ENCODE data around the gene GPR55. TPM values are rescaled to one million over a fixed set of nuclear protein-coding genes. Genes with fewer than 3 reads are reported as not detected.

The GPR55 gene
- total and polyA plus RNA-seq, 2 donors (not counting 3 experiments of a cell fraction or from before 2014, with no cell fraction given) = not detected

GRCh38 chr2:230898713-230899091 is 26.3 kb downstream of the GPR55 start:
- intact Hi-C loops (cut with micrococcal nuclease) = no loop called here
- H3K36me3 ChIP-seq (ENCODE audit: control insufficient read depth in 2 of 2, extremely low read depth in 1 of 2, insufficient read depth in 2 of 2, low read length in 2 of 2) = no peaks in the 10 kb centered on the region
- CTCF ChIA-PET = interaction anchor here (1.2 to 4.6 kb wide), 3 partner anchors 10 to 88 kb away, joined by 3 to 20 read pairs (median 3); no protein-coding TSS in a partner anchor
- H3K27ac ChIP-seq (ENCODE audit: insufficient read depth, low read depth, low read length) = no peak overlapping the region
- dilution Hi-C loops (cut with MboI; ENCODE audit: extremely low pct_ligation_motif_present, low sequenced_read_pairs) = no loop called here
- FAIRE-seq = no peak
- BruUV-seq (replicated peaks) = no TSS peak
- H4K20me1 ChIP-seq (replicated peaks; ENCODE audit: control insufficient read depth, extremely low read depth, insufficient read depth, low read length) = no peaks in the 10 kb centered on the region
- DNase-seq (ENCODE audit: low read depth, low spot score) = no peak
- no peak overlapping the region for H3K9ac ChIP-seq (replicated peaks; ENCODE audit: extremely low read depth, insufficient read depth, low read length)
- H3K79me2 ChIP-seq (ENCODE audit: control insufficient read depth, insufficient read depth, low read length) = no peaks in the 10 kb centered on the region
- H3K4me1 ChIP-seq (ENCODE audit: control insufficient read depth, extremely low read depth, insufficient read depth, low read length) = no peaks in the 10 kb centered on the region
- TF ChIP-seq POLR2AphosphoS5 (IDR thresholded peaks at IDR 0.05; ENCODE audit: insufficient read depth, low read depth, low read length) (no peak), GATA2 (IDR thresholded peaks at IDR 0.05; ENCODE audit: insufficient read depth, insufficient read length, low read depth, low read length) (no peak)
- POLR2A ChIA-PET = no interaction called here
- H3K27me3 ChIP-seq (ENCODE audit: control insufficient read depth in 2 of 2, insufficient read depth in 2 of 2, low read length in 2 of 2) = peaks cover 0 to 2% of the 10 kb centered on the region in 2 experiments
- H3K4me3 ChIP-seq (replicated peaks in 1 of 3; ENCODE audit: insufficient read depth in 1 of 3, low read depth in 1 of 3, low read length in 3 of 3) = no peak overlapping the region
- no peaks in the 10 kb centered on the region for H3K9me3 ChIP-seq (replicated peaks; ENCODE audit: control insufficient read depth, insufficient read depth, low read length)
- no peaks in the 10 kb centered on the region for H3K9me1 ChIP-seq (replicated peaks; ENCODE audit: control insufficient read depth, extremely low read depth, insufficient read depth, low read length)
- no peak overlapping the region for H3K4me2 ChIP-seq (ENCODE audit: insufficient read depth, low read length)
- H2AFZ ChIP-seq (ENCODE audit: low read depth, low read length) = no peak overlapping the region

GRCh38 chr2:230898016-230898712 is 26.9 kb downstream of the GPR55 start:
- H3K36me3 ChIP-seq (ENCODE audit: control insufficient read depth in 2 of 2, extremely low read depth in 1 of 2, insufficient read depth in 2 of 2, low read length in 2 of 2) = no peaks in the 10 kb centered on the region
- no peak for DNase-seq (ENCODE audit: low read depth, low spot score)

More at GRCh38 chr2:230898016-230898712, 26.9 kb downstream of the GPR55 start:
- no peak overlapping the region for H3K4me3 ChIP-seq (replicated peaks in 1 of 3; ENCODE audit: insufficient read depth in 1 of 3, low read depth in 1 of 3, low read length in 3 of 3)
- dilution Hi-C loops (cut with MboI; ENCODE audit: extremely low pct_ligation_motif_present, low sequenced_read_pairs) (no loop called here), intact Hi-C loops (cut with micrococcal nuclease) (no loop called here)
- H3K4me2 ChIP-seq (ENCODE audit: insufficient read depth, low read length) = no peak overlapping the region
- FAIRE-seq = no peak
- no peaks in the 10 kb centered on the region for H3K9me1 ChIP-seq (replicated peaks; ENCODE audit: control insufficient read depth, extremely low read depth, insufficient read depth, low read length)
- no peak overlapping the region for H3K9ac ChIP-seq (replicated peaks; ENCODE audit: extremely low read depth, insufficient read depth, low read length)
- POLR2A ChIA-PET = no interaction called here
- H3K79me2 ChIP-seq (ENCODE audit: control insufficient read depth, insufficient read depth, low read length) = no peaks in the 10 kb centered on the region
- no peak overlapping the region for H2AFZ ChIP-seq (ENCODE audit: low read depth, low read length)
- no peak for TF ChIP-seq MAX (IDR thresholded peaks at IDR 0.05; ENCODE audit: insufficient read depth, insufficient read length)
- no peak for TF ChIP-seq POLR2A (IDR thresholded peaks at IDR 0.05; ENCODE audit: low read depth, low read length)
- BruUV-seq (replicated peaks) = no TSS peak
- no peaks in the 10 kb centered on the region for H3K9me3 ChIP-seq (replicated peaks; ENCODE audit: control insufficient read depth, insufficient read depth, low read length)
- no peaks in the 10 kb centered on the region for H4K20me1 ChIP-seq (replicated peaks; ENCODE audit: control insufficient read depth, extremely low read depth, insufficient read depth, low read length)
- no peak overlapping the region for H3K27ac ChIP-seq (ENCODE audit: insufficient read depth, low read depth, low read length)
- CTCF ChIA-PET = interaction anchor here (1.2 to 4.6 kb wide), 3 partner anchors 11 to 88 kb away, joined by 3 to 20 read pairs (median 3); no protein-coding TSS in a partner anchor
- peaks cover 0 to 2% of the 10 kb centered on the region in 2 experiments for H3K27me3 ChIP-seq (ENCODE audit: control insufficient read depth in 2 of 2, insufficient read depth in 2 of 2, low read length in 2 of 2)
- H3K4me1 ChIP-seq (ENCODE audit: control insufficient read depth, extremely low read depth, insufficient read depth, low read length) = no peaks in the 10 kb centered on the region

All from endothelial cell of umbilical vein (primary cell).